IPS DF 4.7 (cell line): ENCODE results near the gene DISP2.

Experiments used
- DNase-seq: peaks from one replicate; pipeline ENCODE4 v3.0.0-alpha.2; 2013; ENCODE audit warnings: low spot score; ENCODE audit errors: extremely low read depth

The DISP2 gene

DNA sequence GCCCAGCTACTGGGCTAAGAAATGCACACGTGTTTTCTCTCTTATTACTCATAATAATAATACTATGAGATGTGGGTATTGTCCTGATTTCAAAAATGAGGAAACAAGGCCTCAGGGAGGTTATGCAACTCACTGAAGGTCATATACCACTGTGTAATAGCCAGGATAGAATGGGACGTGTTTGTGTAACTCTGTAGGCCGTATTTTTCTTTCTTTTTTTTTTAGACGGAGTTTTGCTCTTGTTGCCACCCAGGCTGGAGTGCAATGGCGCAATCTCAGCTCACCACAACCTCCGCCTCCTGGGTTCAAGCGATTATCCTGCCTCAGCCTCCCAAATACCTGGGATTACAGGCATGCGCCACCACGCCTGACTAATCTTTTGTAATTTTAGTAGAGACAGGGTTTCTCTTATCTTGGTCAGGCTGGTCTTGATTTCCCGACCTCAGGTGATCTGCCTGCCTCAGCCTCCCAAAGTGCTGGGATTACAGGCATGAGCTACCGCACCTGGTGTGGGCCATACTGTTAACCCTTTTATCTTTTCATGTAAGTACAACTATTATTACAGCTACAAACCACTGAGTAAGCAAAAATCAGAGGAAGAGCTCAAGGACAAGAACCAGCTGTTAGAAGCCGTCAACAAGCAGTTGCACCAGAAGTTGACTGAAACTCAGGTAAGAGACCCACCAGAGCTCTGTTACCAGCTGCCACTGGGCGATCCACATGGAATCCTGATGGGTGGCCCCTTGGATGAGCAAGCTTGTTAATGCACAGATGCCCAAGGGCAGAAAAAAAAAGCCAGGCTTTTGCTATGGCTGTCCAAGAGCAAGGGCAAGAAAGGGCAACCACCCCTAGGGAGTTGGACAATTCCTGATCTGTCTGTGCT, 31.2 kb downstream of the DISP2 start:
- no peak for DNase-seq

- no peak for DNase-seq
These were observed 32.0 kb downstream of the DISP2 start for GRCh38 chr15:40389824-40390595.

DNA sequence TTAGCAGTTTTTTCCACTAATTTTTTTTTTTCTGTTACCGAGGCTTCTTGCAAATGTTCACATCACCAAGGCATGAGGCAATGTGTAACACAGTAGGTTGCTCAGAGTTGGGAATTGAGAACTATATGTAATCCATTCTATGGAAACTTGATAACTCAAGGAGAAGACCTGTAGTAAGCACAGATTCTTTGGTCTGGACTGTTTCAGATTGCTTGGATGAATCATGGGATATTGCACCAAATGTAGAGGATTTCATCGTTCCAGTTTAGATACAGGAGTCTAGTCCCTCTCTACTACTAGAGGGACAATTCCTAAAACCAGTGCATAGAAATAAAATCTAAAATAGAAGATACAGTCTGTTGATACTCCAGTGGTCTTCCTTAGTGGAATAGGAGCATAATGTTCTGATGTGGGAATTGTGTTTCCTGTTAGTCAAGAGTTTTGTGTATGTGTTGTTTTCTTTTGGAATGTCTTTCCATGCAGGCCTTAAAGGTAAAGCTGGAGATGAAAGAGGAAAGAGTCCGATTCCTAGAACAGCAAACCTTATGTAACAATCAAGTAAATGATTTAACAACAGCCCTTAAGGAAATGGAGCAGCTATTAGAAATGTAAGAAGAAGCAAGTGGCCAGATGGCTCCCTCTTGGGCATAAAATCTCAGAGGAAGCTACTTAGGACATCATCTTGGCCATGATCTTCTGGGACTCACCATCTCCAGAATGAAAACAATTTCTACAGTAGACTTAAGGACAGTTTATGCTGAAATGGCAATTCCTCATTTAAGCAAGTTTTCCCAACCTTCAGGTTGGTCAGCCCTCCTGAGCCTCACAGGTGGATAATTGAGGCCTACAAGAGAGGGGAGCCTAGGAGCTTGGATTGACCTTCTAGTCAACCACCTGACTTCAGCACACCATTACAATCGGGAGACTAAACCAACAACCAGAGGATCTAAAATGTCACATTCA, 35.2 kb downstream of the DISP2 start:
- no peak for DNase-seq

DNA sequence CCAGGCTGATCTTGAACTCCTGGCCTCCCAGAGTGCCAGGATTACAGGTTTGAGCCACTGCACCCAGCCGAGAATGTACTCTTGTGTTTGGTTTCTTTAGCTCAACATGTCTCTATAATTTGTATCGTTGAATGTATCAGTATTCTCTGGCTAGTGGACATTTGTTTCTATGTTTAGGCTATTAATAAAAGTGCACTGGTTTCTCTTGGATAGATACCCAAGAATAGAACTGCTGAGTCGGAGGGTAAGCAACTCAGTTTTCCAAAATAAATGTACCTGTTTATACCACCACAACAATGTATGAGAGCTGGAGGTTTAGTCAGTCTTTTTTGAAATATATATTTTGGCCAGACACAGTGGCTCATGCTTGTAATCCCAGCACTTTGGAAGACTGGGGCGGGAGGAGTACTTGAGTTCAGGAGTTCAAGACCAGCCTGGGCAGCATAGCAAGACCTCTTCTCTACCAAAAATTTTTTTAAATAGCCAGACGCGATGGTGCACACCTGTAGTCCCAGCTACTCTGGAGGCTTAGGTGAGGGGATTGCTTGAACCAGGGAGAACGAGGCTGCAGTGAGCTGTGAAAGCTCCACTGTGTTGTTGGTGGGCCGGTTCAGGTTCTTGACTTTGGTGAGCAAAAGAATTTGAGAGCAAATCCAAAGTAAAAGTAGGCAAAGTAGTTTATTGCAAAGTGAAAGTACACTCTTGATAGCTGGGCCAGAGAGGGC, 39.8 kb downstream of the DISP2 start:
- DNase-seq = no peak

DNA sequence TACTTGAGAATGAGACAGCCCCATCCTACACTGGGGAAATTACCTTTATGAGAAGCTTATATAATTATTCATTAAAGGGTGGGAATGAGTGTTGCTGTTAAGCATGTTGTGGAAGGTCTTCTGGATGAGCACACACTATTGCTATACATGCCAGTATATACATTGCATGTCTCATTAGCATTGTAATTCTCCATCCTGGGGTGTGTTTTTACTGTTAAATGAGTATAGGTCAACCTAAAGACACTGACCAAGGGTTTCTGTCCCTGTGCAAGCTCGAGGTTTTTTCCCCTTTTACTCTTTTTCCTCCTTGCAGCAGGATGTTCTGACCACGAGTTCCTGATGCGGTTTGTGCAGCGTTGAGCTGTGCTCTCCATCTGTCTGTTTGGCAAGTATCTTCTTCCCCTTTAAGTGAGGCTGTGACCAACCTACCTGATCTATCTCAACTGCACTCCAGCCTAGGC, 40.4 kb downstream of the DISP2 start:
- no peak for DNase-seq

- no peak for DNase-seq
These were observed 41.4 kb downstream of the DISP2 start for GRCh38 chr15:40399370-40399769.

- DNase-seq = peak; percentile 88
These were observed 47.7 kb downstream of the DISP2 start, which contains the start of gene IVD for GRCh38 chr15:40405501-40406381. Gene IVD, plus strand, starts transcription at chr15:40405795. Its CDS starts 33 bp downstream, at chr15:40405828.

GRCh38 chr15:40407330-40407990, 49.4 kb downstream of the DISP2 start:
- DNase-seq = no peak

DNA sequence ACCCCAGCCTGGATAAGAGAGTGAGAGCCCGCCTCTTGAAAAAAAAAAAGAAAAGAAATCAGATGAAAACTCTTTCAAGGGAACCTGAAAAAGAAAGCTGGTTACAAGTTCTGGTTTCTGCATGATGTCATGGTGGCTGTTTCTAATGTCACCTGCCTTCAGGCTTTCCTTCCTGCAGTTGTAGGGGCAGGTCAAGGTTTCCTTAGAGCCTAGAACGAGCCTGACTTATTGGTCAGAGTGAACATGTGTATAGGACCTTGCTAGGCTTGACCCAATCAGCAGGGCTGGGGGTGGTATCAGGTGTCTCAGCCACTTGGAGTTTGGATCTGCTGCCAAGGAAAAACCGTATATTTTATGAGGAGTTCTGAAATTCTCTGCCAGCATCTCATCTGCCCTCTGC, 51.3 kb downstream of the DISP2 start:
- no peak for DNase-seq

DNA sequence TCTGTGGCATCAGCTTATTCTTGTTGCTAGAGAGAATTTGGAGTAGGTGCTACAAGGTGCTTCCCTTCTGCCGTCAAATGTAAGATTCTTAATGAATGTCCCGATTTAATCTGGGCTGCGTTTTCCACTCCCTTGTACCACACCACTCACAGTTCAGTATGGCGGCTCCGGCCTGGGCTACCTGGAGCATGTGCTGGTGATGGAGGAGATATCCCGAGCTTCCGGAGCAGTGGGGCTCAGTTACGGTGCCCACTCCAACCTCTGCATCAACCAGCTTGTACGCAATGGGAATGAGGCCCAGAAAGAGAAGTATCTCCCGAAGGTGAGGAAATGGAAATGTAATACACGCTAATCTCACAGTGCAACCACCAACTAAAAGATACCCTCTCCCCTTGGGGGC, 52.5 kb downstream of the DISP2 start:
- no peak for DNase-seq

GRCh38 chr15:40412095-40412759, 54.2 kb downstream of the DISP2 start:
- no peak for DNase-seq

DNA sequence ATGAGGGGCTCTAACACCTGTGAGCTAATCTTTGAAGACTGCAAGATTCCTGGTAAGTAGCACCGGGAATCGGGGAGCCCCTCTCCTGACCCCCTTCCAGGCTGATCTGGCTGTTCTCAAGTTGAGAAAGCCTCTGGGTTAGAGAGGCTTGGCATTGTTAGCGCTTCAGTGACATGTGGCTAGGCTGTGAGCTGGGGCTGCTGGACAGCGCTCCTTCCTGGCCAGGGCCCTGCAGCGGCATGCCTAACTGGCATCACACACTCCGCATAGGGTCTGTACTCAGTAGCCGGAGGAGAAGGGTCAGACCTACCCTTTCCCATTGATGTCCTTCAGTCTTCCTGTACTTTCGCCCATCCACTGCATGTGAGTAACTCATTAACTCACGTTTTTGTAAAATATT, 55.0 kb downstream of the DISP2 start:
- DNase-seq = no peak

GRCh38 chr15:40414816-40415215, 56.8 kb downstream of the DISP2 start:
- no peak for DNase-seq

- DNase-seq = no peak
These were observed 57.2 kb downstream of the DISP2 start for GRCh38 chr15:40415226-40415625.

DNA sequence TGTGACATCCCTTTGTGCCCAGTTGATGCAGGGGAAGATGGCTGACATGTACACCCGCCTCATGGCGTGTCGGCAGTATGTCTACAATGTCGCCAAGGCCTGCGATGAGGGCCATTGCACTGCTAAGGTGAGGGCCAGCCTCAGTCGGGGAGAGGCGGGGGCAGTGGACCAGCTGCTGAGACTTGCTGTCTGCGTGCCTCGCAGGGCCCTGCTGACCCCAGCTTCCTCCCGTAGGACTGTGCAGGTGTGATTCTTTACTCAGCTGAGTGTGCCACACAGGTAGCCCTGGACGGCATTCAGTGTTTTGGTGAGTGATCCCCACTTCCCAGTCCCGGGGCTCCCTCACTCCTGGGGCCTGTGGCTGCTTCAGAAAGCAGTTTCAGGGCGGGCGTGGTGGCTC, 58.0 kb downstream of the DISP2 start:
- no peak for DNase-seq

GRCh38 chr15:40418126-40418525, 60.1 kb downstream of the DISP2 start:
- no peak for DNase-seq

DNA sequence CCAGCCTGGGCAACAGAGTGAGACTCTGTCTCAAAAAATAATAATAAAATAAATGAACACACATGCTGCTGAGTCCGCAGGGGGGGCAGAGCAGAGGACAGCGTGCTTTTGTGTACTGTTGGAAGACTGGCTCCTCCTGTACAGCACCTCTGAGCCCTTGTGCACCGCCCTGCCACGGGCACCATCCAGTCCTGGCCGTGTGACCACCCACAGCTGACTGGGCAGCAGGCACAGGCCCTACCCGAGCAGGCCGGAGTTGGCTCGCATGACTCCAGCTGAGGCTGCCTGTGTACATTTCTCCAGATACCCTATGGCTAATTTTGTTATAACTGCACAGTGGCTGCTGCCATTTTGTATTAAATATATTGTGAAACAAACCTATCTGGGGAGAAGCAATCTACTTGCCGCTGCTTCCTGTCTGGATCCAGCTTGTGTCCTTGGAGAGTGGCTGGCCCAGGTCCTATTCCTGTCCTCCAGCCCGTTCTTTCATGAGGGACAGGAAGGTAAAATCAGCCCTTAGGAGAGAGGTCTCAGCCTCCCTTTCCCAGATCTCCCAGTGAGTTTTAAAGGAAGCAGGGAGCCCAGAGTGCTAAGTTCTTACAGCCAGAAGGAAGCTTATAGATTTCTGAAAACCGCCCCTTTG, 62.2 kb downstream of the DISP2 start:
- DNase-seq = no peak

GRCh38 chr15:40420793-40421192, 62.8 kb downstream of the DISP2 start:
- no peak for DNase-seq
